Fibroblast of gingiva (primary cell): ENCODE measurements around the gene MAPK7.

ENCODE experiments used
- DNase-seq: peaks from one replicate; pipeline ENCODE4 v3.0.0-alpha.2; 2011; ENCODE audit warnings: low read depth

MAPK7 gene

GRCh38 chr17:19363460-19364035 is 14.8 kb upstream of the MAPK7 start:
- DNase-seq: no peak

GRCh38 chr17:19364699-19365498 is 13.4 kb upstream of the MAPK7 start:
- no peak for DNase-seq

GRCh38 chr17:19365499-19365817 is 12.8 kb upstream of the MAPK7 start:
- no peak for DNase-seq

DNA sequence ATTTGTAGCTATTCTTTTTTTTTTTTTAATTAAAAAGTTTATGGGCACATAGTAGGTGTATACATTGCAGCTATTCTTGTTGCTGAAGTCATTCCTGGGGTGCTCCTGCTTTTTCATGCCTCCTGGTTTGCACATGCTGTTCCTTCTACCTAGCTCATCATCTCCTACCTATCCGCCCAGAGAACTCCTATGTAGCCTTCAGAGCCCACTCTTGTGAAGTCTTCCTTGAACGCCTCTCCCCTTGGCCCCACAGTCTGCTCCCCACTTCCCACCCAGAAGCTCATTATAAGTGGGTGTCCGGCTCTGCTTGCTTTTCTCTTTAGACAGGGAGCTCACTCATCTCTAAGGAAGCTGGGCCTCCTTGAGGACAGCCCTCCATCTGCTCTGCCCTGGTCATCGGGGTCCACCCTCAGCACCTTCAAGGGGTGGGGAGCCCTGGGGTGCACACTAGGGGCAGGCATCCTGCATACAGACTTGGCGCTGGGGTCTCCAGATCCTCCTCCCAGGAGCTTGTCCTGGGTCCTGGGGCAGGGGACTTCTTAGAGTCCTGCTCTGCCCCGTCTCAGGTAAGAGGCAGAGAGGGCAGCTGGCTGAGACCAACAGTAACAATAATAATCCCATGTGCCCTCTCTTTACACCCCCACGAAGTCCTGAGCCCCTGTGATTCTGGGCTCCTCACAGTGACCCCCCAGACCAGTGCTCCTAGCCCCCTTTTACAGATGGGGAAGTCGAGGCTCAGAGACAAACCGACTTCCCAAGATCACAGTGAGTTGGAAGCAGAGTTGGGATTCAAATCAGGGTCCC is 12.3 kb upstream of the MAPK7 start:
- DNase-seq: no peak

GRCh38 chr17:19366637-19366972 is 11.7 kb upstream of the MAPK7 start:
- DNase-seq: no peak

GRCh38 chr17:19368229-19368628 is 10.1 kb upstream of the MAPK7 start:
- DNase-seq: no peak

DNA sequence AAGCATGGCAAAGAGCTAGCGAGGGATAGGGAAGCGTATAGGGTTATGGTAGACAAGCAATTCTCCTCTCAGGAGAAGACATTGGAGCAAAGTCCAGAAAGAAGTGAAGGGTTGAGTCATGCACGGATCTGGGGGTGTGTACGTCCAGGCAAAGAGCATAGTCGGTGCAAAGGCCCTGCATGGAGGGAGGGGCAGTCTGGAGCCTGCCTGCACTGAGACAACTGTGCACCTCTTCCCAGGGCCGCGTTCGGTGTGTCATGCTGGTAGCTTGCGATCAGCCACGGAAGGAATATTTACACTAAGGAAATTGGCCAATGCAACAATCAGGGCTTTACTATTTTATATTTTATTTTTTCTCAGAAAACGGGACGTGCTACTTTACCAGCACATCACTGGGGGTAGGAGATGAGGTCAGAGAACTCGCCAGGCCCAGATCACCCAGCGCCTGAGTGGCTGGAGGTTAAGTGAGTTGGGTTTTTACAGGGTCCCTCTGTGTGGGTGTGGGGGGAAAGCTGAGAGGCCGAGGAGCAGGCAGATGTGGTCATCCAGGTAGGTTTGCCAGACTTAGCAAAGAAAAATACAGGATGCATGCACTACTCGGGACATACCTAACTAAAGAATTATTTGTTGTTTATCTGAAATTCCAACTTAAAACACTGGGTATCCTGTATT is 9.1 kb upstream of the MAPK7 start:
- no peak for DNase-seq

GRCh38 chr17:19369846-19370492 is 8.3 kb upstream of the MAPK7 start:
- no peak for DNase-seq

- no peak for DNase-seq
Observed at GRCh38 chr17:19370493-19370960, 7.8 kb upstream of the MAPK7 start.

GRCh38 chr17:19371259-19372010 is 6.9 kb upstream of the MAPK7 start:
- no peak for DNase-seq

- no peak for DNase-seq
Observed at GRCh38 chr17:19372011-19372370, 6.3 kb upstream of the MAPK7 start.

- DNase-seq: no peak
Observed at GRCh38 chr17:19372439-19372838, 5.9 kb upstream of the MAPK7 start.

DNA sequence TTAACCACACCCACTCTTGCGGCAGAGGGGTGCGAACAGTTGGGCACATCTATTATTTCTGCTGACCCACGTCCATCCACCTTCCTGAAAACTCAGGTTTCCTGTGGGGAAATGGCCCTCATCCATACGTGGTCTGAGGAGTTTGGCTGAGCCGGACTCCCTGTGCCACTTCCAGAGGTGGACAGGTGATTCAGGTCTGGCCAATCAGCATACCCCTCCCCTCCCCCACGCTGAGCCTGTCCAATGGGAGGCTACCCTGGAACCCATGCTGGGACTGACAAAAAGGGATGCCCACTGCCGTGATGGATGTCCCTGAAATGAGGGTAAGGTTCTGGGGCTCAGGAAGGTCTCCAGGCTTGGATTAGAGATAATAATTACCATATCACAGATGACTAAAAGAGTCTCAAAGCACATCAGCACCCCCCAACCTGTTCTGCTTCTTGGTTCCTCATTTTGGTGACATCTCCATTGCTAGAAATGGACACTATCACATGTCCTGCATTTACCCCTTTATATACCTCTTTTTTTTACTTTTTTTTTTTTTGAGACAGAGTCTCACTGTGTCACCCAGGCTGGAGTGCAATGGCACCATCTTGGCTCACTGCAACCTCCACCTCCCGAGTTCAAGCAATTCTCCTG is 5.3 kb upstream of the MAPK7 start:
- DNase-seq: no peak

DNA sequence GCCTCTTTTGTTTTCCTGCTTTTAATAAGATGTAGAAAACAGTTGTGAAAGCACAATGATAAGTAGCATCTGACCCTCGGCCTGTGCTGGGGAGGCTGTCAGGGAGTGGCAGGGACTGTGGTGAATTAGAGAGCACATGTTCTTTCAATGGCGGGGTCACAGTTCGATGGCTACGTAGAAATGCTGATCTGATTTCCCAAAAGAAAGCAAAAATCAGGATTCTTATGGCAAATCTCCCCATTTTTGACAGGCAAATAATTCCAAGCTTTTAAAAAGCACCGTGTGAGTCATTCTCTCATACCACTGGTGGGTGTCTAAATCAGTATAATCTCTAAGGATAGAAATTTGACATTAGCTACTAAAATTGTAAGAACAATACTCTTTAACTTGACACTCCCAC is 4.2 kb upstream of the MAPK7 start:
- no peak for DNase-seq

GRCh38 chr17:19375732-19376131 is 2.6 kb upstream of the MAPK7 start:
- DNase-seq: no peak

GRCh38 chr17:19376811-19377210 is 1.5 kb upstream of the MAPK7 start:
- DNase-seq: no peak

GRCh38 chr17:19377602-19378415 is 489 bp upstream of the MAPK7 start:
- DNase-seq: peak; percentile 100

- DNase-seq: no peak
Observed at GRCh38 chr17:19379361-19380065, 1.2 kb downstream of the MAPK7 start.

DNA sequence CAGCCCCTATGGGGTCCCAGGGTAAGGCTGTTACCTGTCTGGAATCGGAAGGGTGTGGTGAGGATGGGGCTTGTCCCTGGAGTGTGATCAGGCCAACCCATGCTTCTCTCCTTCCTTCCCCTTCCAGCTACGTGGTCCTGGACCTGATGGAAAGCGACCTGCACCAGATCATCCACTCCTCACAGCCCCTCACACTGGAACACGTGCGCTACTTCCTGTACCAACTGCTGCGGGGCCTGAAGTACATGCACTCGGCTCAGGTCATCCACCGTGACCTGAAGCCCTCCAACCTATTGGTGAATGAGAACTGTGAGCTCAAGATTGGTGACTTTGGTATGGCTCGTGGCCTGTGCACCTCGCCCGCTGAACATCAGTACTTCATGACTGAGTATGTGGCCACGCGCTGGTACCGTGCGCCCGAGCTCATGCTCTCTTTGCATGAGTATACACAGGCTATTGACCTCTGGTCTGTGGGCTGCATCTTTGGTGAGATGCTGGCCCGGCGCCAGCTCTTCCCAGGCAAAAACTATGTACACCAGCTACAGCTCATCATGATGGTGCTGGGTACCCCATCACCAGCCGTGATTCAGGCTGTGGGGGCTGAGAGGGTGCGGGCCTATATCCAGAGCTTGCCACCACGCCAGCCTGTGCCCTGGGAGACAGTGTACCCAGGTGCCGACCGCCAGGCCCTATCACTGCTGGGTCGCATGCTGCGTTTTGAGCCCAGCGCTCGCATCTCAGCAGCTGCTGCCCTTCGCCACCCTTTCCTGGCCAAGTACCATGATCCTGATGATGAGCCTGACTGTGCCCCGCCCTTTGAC is 2.4 kb downstream of the MAPK7 start:
- no peak for DNase-seq
